Fibroblast of skin of left quadriceps (primary cell): ENCODE results near the gene MBD3L3.
A peak's percentile ranks its signal among the peaks of the same experiment; 100 is the strongest.
"Not testable (repeated sequence)": the region's sequence is repeated elsewhere in the genome, so short reads cannot be mapped to it uniquely, and the experiment has no call there.

Experiments
- DNase-seq, 2 experiments: peaks; one replicate each; pipeline ENCODE4 v3.0.0-alpha.2; 2013; ENCODE audit warnings: low read depth in 2 of 2

The MBD3L3 gene

GRCh38 chr19:7058576-7058975 lies at the start of gene MBD3L3:
Gene MBD3L3 (minus strand): TSS chr19:7058676. CDS start chr19:7058605, 71 bp downstream.
- not testable (repeated sequence) for DNase-seq

- no peak for DNase-seq
Measured at GRCh38 chr19:7106711-7107657, 48.5 kb upstream of the MBD3L3 start.

DNA sequence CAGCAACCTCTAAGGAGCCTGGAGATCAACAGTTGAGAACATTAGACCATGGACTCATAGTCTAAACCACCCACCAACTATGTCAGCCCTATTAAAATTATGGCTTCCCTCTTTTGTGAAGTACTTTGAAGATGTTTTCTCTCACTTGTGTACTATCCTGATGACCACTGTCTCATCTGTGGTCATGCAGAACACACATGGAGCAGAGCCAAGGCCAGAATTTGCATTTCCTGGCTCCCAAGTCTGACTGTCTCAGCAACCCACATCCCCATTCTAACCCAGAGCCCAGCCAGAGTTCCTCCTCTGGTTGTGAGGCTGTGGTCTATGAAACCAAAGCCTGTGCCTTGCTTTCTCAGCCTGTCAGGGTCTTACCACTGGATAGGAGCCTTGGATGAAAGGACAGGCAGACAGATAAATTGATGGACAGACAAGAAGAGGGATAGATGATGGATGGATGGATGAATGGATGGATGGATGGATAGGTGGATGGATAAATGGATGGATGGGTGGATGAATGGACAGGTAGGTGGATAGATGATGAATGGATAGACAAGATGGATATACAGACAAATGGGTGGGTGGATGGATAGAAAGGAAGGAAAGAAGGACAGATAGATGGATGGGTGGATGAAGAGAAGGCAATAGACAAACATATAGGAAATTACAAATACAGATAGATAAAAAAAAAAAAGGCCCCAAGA lies 46.4 kb upstream of the MBD3L3 start:
- DNase-seq: no peak

DNA sequence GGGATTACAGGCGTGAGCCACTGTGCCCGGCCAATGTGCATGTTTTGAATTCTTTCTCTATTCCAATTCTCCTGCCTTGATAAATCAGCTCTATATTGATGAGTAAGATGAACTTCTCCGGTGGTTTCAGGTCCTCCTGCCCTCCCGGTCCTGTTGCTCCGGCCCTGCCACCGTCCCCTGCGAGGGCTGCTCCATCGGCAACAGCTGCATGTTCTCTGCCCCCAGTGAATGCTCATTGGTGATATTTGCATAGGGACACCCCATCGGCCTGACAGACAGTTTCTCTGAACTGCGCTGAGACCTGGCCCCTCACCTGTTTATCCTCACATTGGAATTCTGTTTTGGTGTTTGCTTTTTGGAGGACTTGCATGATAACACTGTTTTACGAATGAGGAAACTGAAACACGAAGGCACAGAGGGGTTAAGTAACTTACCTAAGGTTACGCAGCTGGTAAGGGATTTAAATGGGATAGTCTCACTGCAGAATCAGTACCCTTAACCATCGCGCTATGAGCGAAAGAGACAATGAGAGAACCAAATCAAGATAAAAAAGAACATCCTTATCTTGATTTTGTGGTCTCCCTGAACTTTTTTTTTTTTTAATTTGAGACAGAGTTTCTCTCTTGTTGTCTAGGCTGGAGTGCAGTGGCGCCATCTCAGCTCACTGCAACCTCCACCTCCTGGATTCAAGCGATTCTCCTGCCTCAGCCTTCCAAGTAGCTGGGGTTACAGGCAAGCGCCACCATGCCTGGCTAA lies 43.2 kb upstream of the MBD3L3 start:
- DNase-seq: no peak

- no peak for DNase-seq
Measured at GRCh38 chr19:7099597-7099921, 41.1 kb upstream of the MBD3L3 start.

- DNase-seq: peak; percentile 74 to 78
Measured at GRCh38 chr19:7098701-7099596, 40.5 kb upstream of the MBD3L3 start.

DNA sequence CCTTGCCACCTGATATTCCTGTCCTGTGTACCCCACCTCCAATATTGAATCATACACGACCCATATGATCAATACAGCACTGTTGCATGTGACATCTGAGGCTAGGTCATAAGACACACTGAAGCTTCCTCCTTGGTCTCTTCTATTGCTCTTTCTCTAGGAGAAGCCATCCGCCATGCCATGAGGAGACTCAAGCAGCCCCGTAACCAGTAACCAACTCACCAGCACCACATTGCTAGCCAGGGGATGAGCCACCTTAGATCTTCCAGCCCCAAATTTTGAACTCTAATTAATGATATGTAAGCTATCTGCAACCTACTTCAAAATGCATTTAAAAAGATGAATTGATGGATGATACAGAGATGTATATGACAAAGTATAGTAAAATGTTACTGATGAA lies 39.6 kb upstream of the MBD3L3 start:
- no peak for DNase-seq

- DNase-seq: no peak
Measured at GRCh38 chr19:7088999-7089398, 30.5 kb upstream of the MBD3L3 start.

- DNase-seq: peak in 1 of 2 experiments; percentile 3
Measured at GRCh38 chr19:7083076-7083956, 24.8 kb upstream of the MBD3L3 start.

GRCh38 chr19:7078008-7078407 lies 19.5 kb upstream of the MBD3L3 start:
- DNase-seq: no peak

GRCh38 chr19:7076151-7076550 lies 17.7 kb upstream of the MBD3L3 start:
- no peak for DNase-seq

- DNase-seq: no peak
Measured at GRCh38 chr19:7074705-7075282, 16.3 kb upstream of the MBD3L3 start.

GRCh38 chr19:7072541-7072940 lies 14.1 kb upstream of the MBD3L3 start:
- DNase-seq: no peak

DNA sequence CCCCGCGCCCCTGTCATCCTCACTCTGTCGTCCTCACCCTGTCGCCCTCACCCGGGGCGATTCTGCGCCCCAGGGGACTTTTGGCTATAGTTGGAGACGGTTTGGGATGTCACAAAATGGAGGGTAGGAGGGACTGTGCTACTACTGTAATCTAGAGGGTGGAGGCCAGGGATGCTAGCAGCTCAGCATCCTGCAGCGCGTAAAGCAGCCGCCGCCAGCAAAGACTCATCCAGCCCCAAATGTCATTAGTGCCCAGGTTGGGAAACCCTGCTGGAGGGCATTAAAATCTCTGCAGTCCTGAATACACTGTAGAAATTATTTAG lies 11.4 kb upstream of the MBD3L3 start:
- DNase-seq: no peak

DNA sequence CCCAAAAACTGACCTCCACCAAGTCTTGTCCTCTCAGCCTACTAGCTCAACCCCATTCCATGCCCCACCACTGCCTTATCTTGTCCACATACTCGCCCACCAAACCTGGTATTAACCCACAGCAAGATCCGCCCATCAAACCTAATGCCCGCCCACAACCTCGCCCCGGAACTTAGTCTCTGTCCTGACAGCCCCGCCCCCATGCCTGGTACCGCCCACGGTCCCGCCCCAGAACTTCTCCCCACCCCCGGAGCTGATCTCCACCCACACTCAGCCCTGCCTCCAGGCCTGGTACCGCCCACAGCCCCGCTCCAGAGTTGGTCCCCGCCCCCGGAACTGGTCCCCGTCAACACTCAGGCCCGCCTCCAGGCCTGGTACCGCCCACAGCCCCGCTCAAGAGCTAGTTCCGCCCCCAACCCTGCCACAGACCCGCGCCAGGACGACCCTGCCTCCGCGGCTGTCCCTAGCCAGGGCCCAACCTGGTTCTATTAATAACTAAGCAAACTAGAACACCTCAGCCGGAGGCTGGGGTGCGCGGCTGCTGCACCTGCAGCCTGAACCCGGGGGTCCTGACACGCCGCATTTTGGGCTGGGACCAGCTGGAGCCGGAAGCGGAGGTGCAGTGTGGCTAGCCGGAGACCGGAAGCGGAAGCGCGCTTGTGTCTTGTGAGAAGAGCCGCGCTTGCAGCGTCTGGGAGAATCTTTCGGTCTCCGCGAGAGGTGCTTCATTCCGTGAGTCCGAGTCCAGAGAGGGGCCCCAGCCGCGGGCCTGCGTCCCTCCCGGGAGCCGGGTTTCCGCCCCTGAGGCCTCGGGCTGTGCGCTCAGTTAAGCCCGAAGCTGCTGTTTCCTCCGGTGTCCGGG lies 10.8 kb upstream of the MBD3L3 start, which contains the start of gene ZNF557:
Gene ZNF557 (plus strand): TSS at position 662 of the 862 bp plus-strand sequence. CDS start 5,372 bp downstream, outside the sequence.
- DNase-seq: peak; percentile 91 to 92

GRCh38 chr19:7068599-7068998 lies 10.1 kb upstream of the MBD3L3 start:
- no peak for DNase-seq

- no peak for DNase-seq
Measured at GRCh38 chr19:7067716-7068115, 9.2 kb upstream of the MBD3L3 start.

GRCh38 chr19:7067122-7067521 lies 8.6 kb upstream of the MBD3L3 start:
- DNase-seq: not testable (repeated sequence)
